ENCODE results near the gene DR1.

- TF ChIP-seq, protein P1, sequence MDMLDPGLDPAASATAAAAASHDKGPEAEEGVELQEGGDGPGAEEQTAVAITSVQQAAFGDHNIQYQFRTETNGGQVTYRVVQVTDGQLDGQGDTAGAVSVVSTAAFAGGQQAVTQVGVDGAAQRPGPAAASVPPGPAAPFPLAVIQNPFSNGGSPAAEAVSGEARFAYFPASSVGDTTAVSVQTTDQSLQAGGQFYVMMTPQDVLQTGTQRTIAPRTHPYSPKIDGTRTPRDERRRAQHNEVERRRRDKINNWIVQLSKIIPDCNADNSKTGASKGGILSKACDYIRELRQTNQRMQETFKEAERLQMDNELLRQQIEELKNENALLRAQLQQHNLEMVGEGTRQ (IDR thresholded peaks at IDR 0.05; ENCODE audit: low read depth, low read length), result no peak
- TF ChIP-seq CTCF (conservative IDR thresholded peaks at IDR 0.05; ENCODE audit: low read depth, low read length) (no peak), CHD1 (IDR thresholded peaks at IDR 0.05; ENCODE audit: low read depth, low read length) (no peak), POLR2A (IDR thresholded peaks at IDR 0.05; ENCODE audit: low read depth, low read length) (no peak), BHLHE40 (IDR thresholded peaks at IDR 0.05; ENCODE audit: low read depth, low read length) (no peak), MAFK (IDR thresholded peaks at IDR 0.05; ENCODE audit: low read depth, low read length) (no peak), MXI1 (IDR thresholded peaks at IDR 0.05; ENCODE audit: borderline replicate concordance, low read depth, low read length) (no peak), RAD21 (IDR thresholded peaks at IDR 0.05; ENCODE audit: low read length) (no peak), MAZ (IDR thresholded peaks at IDR 0.05; ENCODE audit: borderline replicate concordance, low read depth, low read length) (no peak), SMC3 (IDR thresholded peaks at IDR 0.05; ENCODE audit: low read depth, low read length) (no peak), FOS (IDR thresholded peaks at IDR 0.05; ENCODE audit: low read depth, low read length) (no peak), RCOR1 (IDR thresholded peaks at IDR 0.05; ENCODE audit: insufficient replicate concordance, low read length) (no peak), CEBPB (IDR thresholded peaks at IDR 0.05; ENCODE audit: low read depth, low read length) (no peak)
- TF ChIP-seq, protein P2, sequence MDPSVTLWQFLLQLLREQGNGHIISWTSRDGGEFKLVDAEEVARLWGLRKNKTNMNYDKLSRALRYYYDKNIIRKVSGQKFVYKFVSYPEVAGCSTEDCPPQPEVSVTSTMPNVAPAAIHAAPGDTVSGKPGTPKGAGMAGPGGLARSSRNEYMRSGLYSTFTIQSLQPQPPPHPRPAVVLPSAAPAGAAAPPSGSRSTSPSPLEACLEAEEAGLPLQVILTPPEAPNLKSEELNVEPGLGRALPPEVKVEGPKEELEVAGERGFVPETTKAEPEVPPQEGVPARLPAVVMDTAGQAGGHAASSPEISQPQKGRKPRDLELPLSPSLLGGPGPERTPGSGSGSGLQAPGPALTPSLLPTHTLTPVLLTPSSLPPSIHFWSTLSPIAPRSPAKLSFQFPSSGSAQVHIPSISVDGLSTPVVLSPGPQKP (IDR thresholded peaks at IDR 0.05; ENCODE audit: borderline replicate concordance, low read depth, low read length), result no peak
Measured at GRCh38 chr1:93358293-93358692, 12.6 kb downstream of the DR1 start.
